Lung (tissue), 12 donors: ENCODE measurements around the gene CBLB. TPM values are rescaled to one million over a fixed set of nuclear protein-coding genes. Genes with fewer than 3 reads are reported as not detected.

Experiments used
- ATAC-seq: fragments of 200-7000 bp; cut with Tn5 transposase; one replicate; pipeline ENCODE4 v1.9.1; 2020; ENCODE audit warnings: moderate number of reproducible peaks; ENCODE audit not compliant: insufficient read depth, low FRiP score
- DNase-seq, 3 donors: peaks; one replicate each; pipeline ENCODE4 v3.0.0-alpha.2; 2013 to 2017
- H3K27ac ChIP-seq, 2 donors: one replicate each; pipeline ENCODE4 v1.5.1; 2013; ENCODE audit warnings: mild to moderate bottlenecking in 2 of 2, moderate library complexity in 2 of 2, control low read depth in 1 of 2, inconsistent platforms in 1 of 2, low read depth in 1 of 2, low read length in 1 of 2
- H3K27me3 ChIP-seq, 3 donors: one replicate each; pipeline ENCODE4 v1.5.1; 2013; ENCODE audit warnings: low read length in 2 of 3; ENCODE audit not compliant: control insufficient read depth in 3 of 3, insufficient read depth in 3 of 3
- H3K36me3 ChIP-seq, 4 donors: one replicate each; pipeline ENCODE4 v1.5.1; 2013; ENCODE audit warnings: low read length in 4 of 4, mild to moderate bottlenecking in 1 of 4, moderate library complexity in 1 of 4; ENCODE audit not compliant: control insufficient read depth in 4 of 4, insufficient read depth in 4 of 4
- H3K4me1 ChIP-seq, 5 donors: one replicate each; pipeline ENCODE4 v1.5.1; 2013; ENCODE audit warnings: low read length in 5 of 5, mild to moderate bottlenecking in 2 of 5, moderate library complexity in 1 of 5; ENCODE audit not compliant: control insufficient read depth in 5 of 5, insufficient read depth in 5 of 5
- H3K4me3 ChIP-seq: one replicate; pipeline ENCODE4 v1.5.1; 2013; ENCODE audit warnings: mild to moderate bottlenecking, control low read depth, moderate library complexity
- H3K9ac ChIP-seq, 2 donors: one replicate each; pipeline ENCODE4 v1.5.1; 2013; ENCODE audit warnings: low read length in 2 of 2, control low read depth in 1 of 2; ENCODE audit not compliant: insufficient read depth in 1 of 2
- H3K9me3 ChIP-seq, 4 donors: one replicate each; pipeline ENCODE4 v1.5.1; 2013; ENCODE audit warnings: low read length in 3 of 4, mild to moderate bottlenecking in 1 of 4, moderate library complexity in 1 of 4; ENCODE audit not compliant: control insufficient read depth in 4 of 4, insufficient read depth in 3 of 4
- WGBS, 2 donors: extraction: QIAGEN DNeasy Blood & Tissue Kit; methylation state at CpG; one replicate each; pipeline ENCODE4 v1.1.7; 2013; 5-methylcytosine and 5-hydroxymethylcytosine counted together
- polyA plus RNA-seq, 2 donors: library from polyadenylated mRNA; stranded (reverse); fragments of 200-250 nt; gene quantifications; one replicate each; pipeline ENCODE4 v1.2.1, GENCODE V29; 2013
- total RNA-seq, 2 donors: library from RNA; depleted of rRNA in 1 of 2; stranded (reverse); fragments of >200 nt in 1 of 2; gene quantifications; one replicate each; pipeline ENCODE4 v1.2.1, GENCODE V29; 2014 to 2021
- TF ChIP-seq, protein P1 (sequence below): IDR thresholded peaks from 2 replicates; pipeline ENCODE4 v1.5.1; 2012; ENCODE audit warnings: mild to moderate bottlenecking; ENCODE audit errors: control extremely low read depth, extremely low read depth
- donor health status: control.
- donor health status: control.
- donor health status: Bipolar disorder and iron deficiency.
- donor health status: healthy.
- donor health status: DM: yes; HTN: yes; CAD: no.

The CBLB gene
- total and polyA plus RNA-seq, 4 donors, result 7.2 to 124 (median 24.6) TPM

DNA sequence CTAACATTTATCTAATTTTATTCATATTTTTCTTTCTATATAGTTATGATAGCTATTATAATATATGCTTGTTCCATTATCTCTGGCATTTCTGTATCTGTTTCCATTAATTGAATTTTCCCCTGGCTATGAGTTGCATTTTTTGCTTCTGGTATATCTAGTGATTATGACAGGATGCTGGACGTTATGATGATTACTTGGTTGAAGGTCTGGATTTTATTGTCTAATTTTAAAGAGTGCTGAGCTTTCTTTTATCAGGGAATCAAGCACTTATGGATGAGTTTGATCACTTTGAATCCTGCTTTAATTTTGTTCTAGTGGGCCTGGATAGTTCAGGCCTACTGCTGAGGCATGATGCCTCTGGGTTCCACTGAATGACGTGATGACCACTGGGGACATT, 229.7 kb downstream of the CBLB start:
- no peak for DNase-seq
- Histone ChIP-seq H3K27ac (no peak overlapping the region), H3K9ac (no peak overlapping the region), H3K4me3 (no peak overlapping the region), H3K36me3 (no peaks in the 10 kb centered on the region), H3K9me3 (peaks cover 0 to 3% (median 0%) of the 10 kb centered on the region in 4 donors), H3K27me3 (no peaks in the 10 kb centered on the region), H3K4me1 (no peaks in the 10 kb centered on the region)
- WGBS, 2 donors, result 89 to 90% methylated on average over 2 of the region's 2 CpGs
- TF ChIP-seq, protein P1, sequence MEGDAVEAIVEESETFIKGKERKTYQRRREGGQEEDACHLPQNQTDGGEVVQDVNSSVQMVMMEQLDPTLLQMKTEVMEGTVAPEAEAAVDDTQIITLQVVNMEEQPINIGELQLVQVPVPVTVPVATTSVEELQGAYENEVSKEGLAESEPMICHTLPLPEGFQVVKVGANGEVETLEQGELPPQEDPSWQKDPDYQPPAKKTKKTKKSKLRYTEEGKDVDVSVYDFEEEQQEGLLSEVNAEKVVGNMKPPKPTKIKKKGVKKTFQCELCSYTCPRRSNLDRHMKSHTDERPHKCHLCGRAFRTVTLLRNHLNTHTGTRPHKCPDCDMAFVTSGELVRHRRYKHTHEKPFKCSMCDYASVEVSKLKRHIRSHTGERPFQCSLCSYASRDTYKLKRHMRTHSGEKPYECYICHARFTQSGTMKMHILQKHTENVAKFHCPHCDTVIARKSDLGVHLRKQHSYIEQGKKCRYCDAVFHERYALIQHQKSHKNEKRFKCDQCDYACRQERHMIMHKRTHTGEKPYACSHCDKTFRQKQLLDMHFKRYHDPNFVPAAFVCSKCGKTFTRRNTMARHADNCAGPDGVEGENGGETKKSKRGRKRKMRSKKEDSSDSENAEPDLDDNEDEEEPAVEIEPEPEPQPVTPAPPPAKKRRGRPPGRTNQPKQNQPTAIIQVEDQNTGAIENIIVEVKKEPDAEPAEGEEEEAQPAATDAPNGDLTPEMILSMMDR, result no peak
- no peak for ATAC-seq

DNA sequence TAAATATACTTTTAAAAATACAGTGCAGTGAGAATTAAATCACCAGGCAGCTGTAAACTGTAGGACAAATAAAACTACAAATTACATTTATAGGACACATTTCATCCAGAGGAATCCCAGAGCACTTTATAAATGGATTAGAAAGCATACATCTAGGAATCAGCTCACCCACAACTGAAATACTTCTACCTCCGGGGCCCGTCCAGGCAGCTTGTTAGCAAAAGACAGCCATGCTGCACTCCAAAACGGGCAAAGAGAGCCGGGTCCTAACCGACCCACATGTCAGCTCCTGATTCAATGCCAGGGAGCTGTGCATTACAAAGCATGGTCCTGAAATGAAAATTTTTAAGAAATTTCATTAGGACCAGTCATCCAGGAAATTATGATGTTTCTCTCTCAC, 234.1 kb downstream of the CBLB start:
- DNase-seq (no peak), ATAC-seq (no peak)
- Histone ChIP-seq H3K4me1 (no peaks in the 10 kb centered on the region), H3K9ac (no peak overlapping the region), H3K4me3 (no peak overlapping the region), H3K27me3 (no peaks in the 10 kb centered on the region), H3K9me3 (no peaks in the 10 kb centered on the region), H3K27ac (no peak overlapping the region), H3K36me3 (no peaks in the 10 kb centered on the region)
- 83 to 87% methylated on average over 5 of the region's 5 CpGs for WGBS, 2 donors
- TF ChIP-seq, protein P1, result no peak

DNA sequence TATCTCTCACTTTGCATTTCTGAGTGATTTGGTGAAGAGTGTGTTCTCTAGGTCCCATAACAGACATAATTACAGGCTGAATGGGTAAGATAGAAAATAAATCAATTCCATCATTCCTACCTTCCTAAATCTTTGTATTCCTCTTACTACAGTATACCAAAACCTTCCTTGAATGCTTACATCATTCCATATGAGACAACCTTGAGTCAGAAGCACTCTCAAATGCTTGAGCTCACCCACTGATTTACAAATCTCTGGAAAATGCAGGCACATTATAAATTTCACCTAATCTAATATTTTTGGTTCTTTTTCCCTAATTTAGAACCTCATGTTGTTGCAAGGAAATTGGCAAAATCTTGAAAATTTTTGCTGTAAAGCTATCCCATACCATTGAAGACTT, 239.1 kb downstream of the CBLB start:
- no peaks in the 10 kb centered on the region for H3K27me3 ChIP-seq
- H3K4me1 ChIP-seq, result no peaks in the 10 kb centered on the region
- H3K9ac ChIP-seq, result no peak overlapping the region
- no peaks in the 10 kb centered on the region for H3K36me3 ChIP-seq
- DNase-seq, result no peak
- no peaks in the 10 kb centered on the region for H3K9me3 ChIP-seq
- TF ChIP-seq, protein P1, result no peak
- no peak overlapping the region for H3K27ac ChIP-seq
- H3K4me3 ChIP-seq, result no peak overlapping the region
- ATAC-seq, result no peak

DNA sequence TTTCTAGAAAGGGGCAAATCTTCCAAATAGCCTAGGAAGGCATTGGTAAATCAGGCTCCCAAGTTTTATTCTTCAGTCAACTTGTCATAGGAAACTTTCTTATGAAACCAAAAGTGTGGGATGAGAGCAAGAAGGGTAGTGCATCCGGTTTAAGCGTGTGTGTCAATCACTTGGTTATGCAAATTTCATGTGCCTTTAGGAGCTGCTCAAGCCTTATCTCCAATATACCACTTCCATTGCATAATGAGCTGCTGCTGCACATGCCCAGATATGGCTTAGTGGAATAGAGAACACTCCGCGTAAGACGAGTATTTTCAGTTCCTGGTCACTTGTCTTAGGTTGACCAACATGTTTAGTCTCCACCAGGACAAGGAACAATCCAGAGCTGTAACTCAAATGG, 242.1 kb downstream of the CBLB start:
- Histone ChIP-seq H3K4me1 (no peaks in the 10 kb centered on the region), H3K27ac (no peak overlapping the region), H3K9me3 (no peaks in the 10 kb centered on the region), H3K36me3 (no peaks in the 10 kb centered on the region), H3K4me3 (no peak overlapping the region), H3K27me3 (no peaks in the 10 kb centered on the region), H3K9ac (no peak overlapping the region)
- 91 to 93% methylated on average over 5 of the region's 5 CpGs for WGBS, 2 donors
- TF ChIP-seq, protein P1, result no peak
- ATAC-seq (no peak), DNase-seq (no peak)
